GM23248 (cell line): ENCODE measurements around the gene ITGB2. TPM values are rescaled to one million over a fixed set of nuclear protein-coding genes. Genes with fewer than 3 reads are reported as not detected.

Experiments
- DNase-seq: peaks from one replicate; pipeline ENCODE4 v3.0.0-alpha.2; 2015
- H2AFZ ChIP-seq: fragments of 200-600 bp; sonication (generic); 2 replicates; pipeline ENCODE4 v1.6.1; 2016; ENCODE audit warnings: antibody characterized with exemption
- H3F3A ChIP-seq: fragments of 200-600 bp; sonication (generic); 2 replicates; pipeline ENCODE4 v1.6.1; 2016; ENCODE audit warnings: mild to moderate bottlenecking, antibody characterized with exemption, mixed run types; ENCODE audit not compliant: insufficient read depth
- H3K27ac ChIP-seq: fragments of 200-600 bp; sonication (generic); 2 replicates; pipeline ENCODE4 v1.5.1; 2016; ENCODE audit warnings: mild to moderate bottlenecking
- H3K27me3 ChIP-seq: fragments of 200-600 bp; sonication (generic); replicated peaks from 2 replicates; pipeline ENCODE4 v1.6.1; 2016; ENCODE audit warnings: mild to moderate bottlenecking; ENCODE audit not compliant: insufficient read depth
- H3K36me3 ChIP-seq: fragments of 200-600 bp; sonication (generic); 2 replicates; pipeline ENCODE4 v1.6.1; 2016; ENCODE audit warnings: low read depth, mild to moderate bottlenecking
- H3K4me1 ChIP-seq: fragments of 200-600 bp; sonication (generic); 2 replicates; pipeline ENCODE4 v1.6.1; 2016; ENCODE audit warnings: mild to moderate bottlenecking; ENCODE audit not compliant: insufficient read depth
- H3K4me2 ChIP-seq: fragments of 200-600 bp; sonication (generic); one replicate; pipeline ENCODE4 v1.6.1; 2016; ENCODE audit warnings: mild to moderate bottlenecking; ENCODE audit not compliant: unreplicated experiment
- H3K4me3 ChIP-seq: fragments of 200-600 bp; sonication (generic); 2 replicates; pipeline ENCODE4 v1.5.1; 2016; ENCODE audit warnings: mild to moderate bottlenecking
- H3K79me2 ChIP-seq: fragments of 200-600 bp; sonication (generic); 2 replicates; pipeline ENCODE4 v1.6.1; 2016; ENCODE audit warnings: mild to moderate bottlenecking; ENCODE audit not compliant: insufficient read depth
- H3K9ac ChIP-seq: fragments of 200-600 bp; sonication (generic); 2 replicates; pipeline ENCODE4 v1.6.1; 2016; ENCODE audit warnings: mild to moderate bottlenecking
- H3K9me2 ChIP-seq: fragments of 200-600 bp; sonication (generic); 2 replicates; pipeline ENCODE4 v1.6.1; 2016; ENCODE audit warnings: mixed run types, mild to moderate bottlenecking, moderate library complexity; ENCODE audit not compliant: insufficient read depth
- H3K9me3 ChIP-seq: fragments of 200-600 bp; sonication (generic); one replicate; pipeline ENCODE4 v1.6.1; 2017; ENCODE audit warnings: low read depth
- H4K20me1 ChIP-seq: fragments of 200-600 bp; sonication (generic); 2 replicates; pipeline ENCODE4 v1.6.0; 2016; ENCODE audit not compliant: insufficient read depth
- EZH2 ChIP-seq: fragments of 200-600 bp; sonication (generic); IDR thresholded peaks from 2 replicates; pipeline ENCODE4 v1.6.1; 2018; ENCODE audit warnings: antibody characterized with exemption, mild to moderate bottlenecking; ENCODE audit not compliant: insufficient read depth, poor library complexity, severe bottlenecking
- EZH2phosphoT487 ChIP-seq: fragments of 200-600 bp; sonication (generic); IDR thresholded peaks from 2 replicates; pipeline ENCODE4 v1.6.1; 2018; ENCODE audit warnings: antibody characterized with exemption, moderate library complexity, mild to moderate bottlenecking, low read depth; ENCODE audit not compliant: insufficient read depth
- WGBS, 2 experiments: methylation state at CpG; one replicate each; pipeline ENCODE4 v1.1.6; 2015 to 2017; ENCODE audit warnings: low lambda C conversion rate in 2 of 2, low coverage in 1 of 2; ENCODE audit errors: missing lambda C conversion rate in 2 of 2; 5-methylcytosine and 5-hydroxymethylcytosine counted together
- in situ Hi-C: fragments of 300-500 bp; cut with MboI; formaldehyde crosslinking; loops from 2 replicates; pipeline ENCODE4 v1.15.0; 2020
- polyA plus RNA-seq: library from polyadenylated mRNA; unstranded; fragments of >200 nt; fragmentation: Nextera tagmentation; extraction: Ambion mirVana; gene quantifications from 2 replicates; pipeline ENCODE4 v1.2.1, GENCODE V29; 2016
- total RNA-seq: library from RNA; depleted of rRNA; stranded (reverse); fragments of >200 nt; shearing (Covaris generic); gene quantifications from 2 replicates; pipeline ENCODE4 v1.2.3, GENCODE V29; 2014

ITGB2 gene
- total and polyA plus RNA-seq, 2 experiments from 2014 or later = 1.3 to 2.2 TPM

DNA sequence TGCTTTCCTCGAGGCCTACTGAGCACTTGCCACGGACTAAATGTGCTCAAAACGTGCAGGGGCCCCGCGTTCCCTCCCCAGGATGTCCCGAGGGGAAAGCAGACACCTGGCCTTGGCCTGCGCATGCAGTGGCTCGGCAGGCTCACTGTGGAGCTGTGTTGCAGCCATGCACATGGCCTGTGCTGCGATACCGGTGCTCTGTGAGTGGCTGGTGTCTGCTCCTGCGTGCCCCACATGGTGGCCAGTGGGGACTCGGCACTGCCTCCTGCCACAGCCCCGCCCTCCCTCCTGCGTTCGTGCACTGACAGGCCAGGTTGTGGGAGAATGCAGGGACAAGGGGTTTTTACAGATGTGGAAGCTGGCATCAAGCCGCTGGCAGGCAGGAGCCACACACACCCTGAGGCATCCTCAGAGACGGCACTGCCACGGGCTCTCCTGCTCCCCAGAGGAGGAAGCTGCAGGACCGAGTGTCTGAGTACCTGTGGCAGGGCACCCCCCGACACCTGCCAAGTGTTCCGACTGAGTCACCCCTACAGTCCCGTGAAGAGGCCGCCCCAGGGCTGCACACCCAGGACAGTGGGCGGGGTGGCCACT lies 30.3 kb downstream of the ITGB2 start:
- Histone ChIP-seq H3K4me2 (no peak overlapping the region), H3K36me3 (no peaks in the 10 kb centered on the region)

DNA sequence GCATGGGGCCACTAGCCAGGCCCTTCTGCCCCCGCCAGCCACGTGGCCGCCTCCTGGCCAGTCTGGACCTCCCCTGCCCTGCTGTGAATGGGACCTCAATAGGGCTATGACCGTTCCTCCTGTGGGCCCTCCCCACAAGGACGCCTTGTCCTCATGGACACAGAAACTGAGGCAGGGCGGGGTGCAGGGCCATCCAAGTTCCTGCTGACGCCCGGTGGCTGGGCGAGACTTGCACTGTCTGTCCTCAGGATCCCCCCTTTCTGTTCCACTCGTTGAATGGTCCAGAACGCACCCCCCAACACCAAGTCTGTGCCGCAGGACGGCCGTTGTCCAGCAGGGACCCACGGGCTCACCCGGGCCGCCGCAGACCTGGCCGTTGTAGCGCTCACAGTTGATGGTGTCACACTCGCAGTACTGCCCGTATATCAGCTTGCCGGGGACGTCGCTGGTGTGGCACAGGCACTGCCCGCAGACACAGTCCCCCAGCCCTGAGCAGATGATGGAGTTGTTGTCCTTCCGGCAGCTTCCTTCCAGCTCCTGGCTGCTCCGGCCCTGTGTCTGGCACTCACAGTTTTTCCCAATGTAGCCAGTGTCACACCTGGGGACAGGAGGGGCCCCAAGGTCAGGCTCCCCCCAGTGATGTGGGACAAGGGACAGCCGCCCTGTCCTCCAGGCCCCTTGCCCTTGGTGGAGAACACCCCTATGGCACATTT lies 30.9 kb downstream of the ITGB2 start:
- no peak for DNase-seq
- Histone ChIP-seq H3K9ac (no peak overlapping the region), H3K79me2 (no peaks in the 10 kb centered on the region), H3K4me2 (no peak overlapping the region), H3K9me3 (no peaks in the 10 kb centered on the region), H3K4me3 (no peak overlapping the region), H3K36me3 (no peaks in the 10 kb centered on the region), H3K9me2 (no peaks in the 10 kb centered on the region), H3K27ac (no peak overlapping the region), H3F3A (no peaks in the 10 kb centered on the region), H3K4me1 (no peaks in the 10 kb centered on the region), H3K27me3 (no peaks in the 10 kb centered on the region), H2AFZ (no peak overlapping the region), H4K20me1 (no peaks in the 10 kb centered on the region)
- TF ChIP-seq EZH2 (no peak), EZH2phosphoT487 (no peak)
- 94% methylated on average over 29 of the region's 29 CpGs for WGBS, 2 experiments
- in situ Hi-C loops = no loop called here

More for the DNA sequence above, 30.3 kb downstream of the ITGB2 start:
- no peaks in the 10 kb centered on the region for H4K20me1 ChIP-seq
- no peaks in the 10 kb centered on the region for H3K27me3 ChIP-seq
- no peaks in the 10 kb centered on the region for H3K9me2 ChIP-seq
- 66 to 68% methylated on average over 24 of the region's 24 CpGs for WGBS, 2 experiments
- no peak for DNase-seq
- TF ChIP-seq EZH2 (no peak), EZH2phosphoT487 (no peak)
- H3K9me3 ChIP-seq = no peaks in the 10 kb centered on the region
- H3K79me2 ChIP-seq = no peaks in the 10 kb centered on the region
- in situ Hi-C loops = no loop called here
- no peaks in the 10 kb centered on the region for H3K4me1 ChIP-seq
- no peaks in the 10 kb centered on the region for H3F3A ChIP-seq
- H3K27ac ChIP-seq = no peak overlapping the region
- no peak overlapping the region for H3K4me3 ChIP-seq
- no peak overlapping the region for H2AFZ ChIP-seq
- H3K9ac ChIP-seq = no peak overlapping the region

GRCh38 chr21:44888581-44889550 lies 31.8 kb downstream of the ITGB2 start:
- H3K36me3 ChIP-seq = no peaks in the 10 kb centered on the region
- H3K27ac ChIP-seq = no peak overlapping the region
- H3K4me2 ChIP-seq = no peak overlapping the region
- H3F3A ChIP-seq = no peaks in the 10 kb centered on the region
- no peaks in the 10 kb centered on the region for H3K79me2 ChIP-seq
- TF ChIP-seq EZH2phosphoT487 = no peak
- no peak for TF ChIP-seq EZH2
- H2AFZ ChIP-seq = no peak overlapping the region
- no peaks in the 10 kb centered on the region for H3K4me1 ChIP-seq
- no peaks in the 10 kb centered on the region for H3K9me3 ChIP-seq
- H3K9me2 ChIP-seq = no peaks in the 10 kb centered on the region
- no peaks in the 10 kb centered on the region for H3K27me3 ChIP-seq
- 81 to 92% methylated on average over 39 to 54 of the region's 64 CpGs for WGBS, 2 experiments
- in situ Hi-C loops = no loop called here
- H4K20me1 ChIP-seq = no peaks in the 10 kb centered on the region
- DNase-seq = no peak
- H3K4me3 ChIP-seq = no peak overlapping the region
- H3K9ac ChIP-seq = no peak overlapping the region

DNA sequence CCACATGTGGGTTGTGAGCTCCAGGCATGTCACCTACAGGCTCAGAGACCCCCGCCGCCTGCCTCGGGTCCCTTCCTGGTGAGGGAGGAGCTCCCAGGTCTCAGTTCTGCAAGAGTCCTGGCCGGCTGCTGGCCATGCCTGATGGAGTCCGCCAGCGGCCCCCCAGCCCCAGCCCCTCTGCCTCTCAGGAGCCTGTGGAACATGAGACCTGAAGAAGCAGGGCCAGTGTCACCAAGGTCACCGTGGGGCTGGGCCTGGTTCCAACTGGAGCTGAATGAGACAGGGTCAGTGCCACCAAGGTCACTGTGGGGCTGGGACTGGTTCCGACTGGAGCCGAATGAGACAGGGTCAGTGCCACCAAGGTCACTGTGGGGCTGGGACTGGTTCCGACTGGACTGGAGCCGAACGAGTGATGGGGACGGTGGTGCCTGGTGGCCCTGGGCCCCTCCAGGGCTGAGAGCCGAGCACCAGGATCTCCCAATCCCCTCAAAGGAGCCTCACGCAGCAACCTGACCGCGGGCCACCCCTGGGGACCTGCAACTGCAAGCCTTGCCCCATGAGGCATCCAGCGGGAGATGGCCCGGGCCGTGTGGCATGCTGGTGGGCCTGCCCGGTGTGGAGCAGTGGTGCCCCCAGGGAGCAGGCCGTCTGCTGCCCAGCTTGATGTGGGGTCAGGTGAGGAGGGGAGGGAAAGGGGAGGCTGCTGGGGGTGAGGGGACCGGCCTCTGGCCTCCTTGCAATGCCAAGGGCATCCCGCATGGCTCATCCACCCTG lies 32.7 kb downstream of the ITGB2 start:
- 81% methylated on average over 20 to 23 of the region's 24 CpGs for WGBS, 2 experiments
- no peaks in the 10 kb centered on the region for H3K4me1 ChIP-seq
- no peak overlapping the region for H3K9ac ChIP-seq
- H3K27me3 ChIP-seq = no peaks in the 10 kb centered on the region
- no peaks in the 10 kb centered on the region for H3K79me2 ChIP-seq
- H4K20me1 ChIP-seq = no peaks in the 10 kb centered on the region
- no peak overlapping the region for H3K4me3 ChIP-seq
- H2AFZ ChIP-seq = no peak overlapping the region
- no peaks in the 10 kb centered on the region for H3K9me2 ChIP-seq
- no peak overlapping the region for H3K4me2 ChIP-seq
- no peak overlapping the region for H3K27ac ChIP-seq
- no peak for DNase-seq
- H3F3A ChIP-seq = no peaks in the 10 kb centered on the region
- in situ Hi-C loops = no loop called here
- no peaks in the 10 kb centered on the region for H3K9me3 ChIP-seq
- no peaks in the 10 kb centered on the region for H3K36me3 ChIP-seq
- TF ChIP-seq EZH2 (no peak), EZH2phosphoT487 (no peak)
